HL-60 (cell line): ENCODE data around the gene MPEG1.

ENCODE experiments used
- DNase-seq, 2 experiments: peaks; one replicate each; pipeline ENCODE4 v3.0.0-alpha.2; 2010 to 2020; ENCODE audit warnings: low read depth in 1 of 2, low spot score in 1 of 2
- H3K27ac ChIP-seq: fragments of 250-450 bp; sonication (Bioruptor Pico); replicated peaks from 2 replicates; pipeline ENCODE4 v1.5.1; 2020; ENCODE audit warnings: mild to moderate bottlenecking, moderate library complexity
- H3K27me3 ChIP-seq: fragments of 250-450 bp; sonication (Bioruptor Pico); 2 replicates; pipeline ENCODE4 v1.5.1; 2021; ENCODE audit warnings: mild to moderate bottlenecking, moderate library complexity; ENCODE audit not compliant: insufficient read depth, poor library complexity, severe bottlenecking
- H3K4me3 ChIP-seq: replicated peaks from 2 replicates; pipeline ENCODE4 v1.5.1; 2011; ENCODE audit warnings: mild to moderate bottlenecking, control low read depth, low read length; ENCODE audit not compliant: insufficient read depth
- GABPA ChIP-seq: IDR thresholded peaks from 2 replicates; pipeline ENCODE4 v1.6.1; 2012; ENCODE audit warnings: low read depth
- POLR2AphosphoS5 ChIP-seq: IDR thresholded peaks from 2 replicates; pipeline ENCODE4 v1.6.1; 2012; ENCODE audit warnings: low read depth
- SPI1 ChIP-seq: IDR thresholded peaks from 2 replicates; pipeline ENCODE4 v1.6.1; 2012; ENCODE audit warnings: low read depth, mild to moderate bottlenecking, borderline replicate concordance
- TF ChIP-seq, protein P1 (sequence below): IDR thresholded peaks from 2 replicates; pipeline ENCODE4 v1.6.1; 2012; ENCODE audit warnings: low read depth; ENCODE audit not compliant: insufficient replicate concordance
- TF ChIP-seq, protein P2 (sequence below): IDR thresholded peaks from one replicate; pipeline ENCODE4 v1.5.1; 2011; ENCODE audit warnings: low read length, control low read depth, inconsistent platforms; ENCODE audit not compliant: insufficient read depth

The MPEG1 gene

DNA sequence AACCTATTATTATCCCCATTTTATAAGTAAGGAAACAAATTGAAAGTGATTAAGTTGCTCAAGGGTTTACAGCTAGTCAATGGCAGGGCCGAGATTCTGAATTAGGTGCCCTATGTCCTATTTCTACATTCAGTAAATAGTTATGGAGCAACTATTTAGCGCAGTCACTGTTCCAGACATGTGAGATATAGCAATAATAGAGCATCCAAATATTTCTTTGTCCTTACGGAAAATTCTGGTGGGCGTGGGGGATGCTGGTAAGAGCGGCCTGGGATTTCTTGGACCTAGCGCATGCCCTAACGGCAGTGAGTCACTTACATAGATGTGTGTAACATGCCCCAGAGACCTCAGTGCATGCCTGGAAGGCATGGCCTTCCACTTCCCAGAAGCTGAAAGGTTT lies 36.4 kb downstream of the MPEG1 start:
- peaks cover 16% of the 10 kb centered on the region for H3K27me3 ChIP-seq
- TF ChIP-seq POLR2AphosphoS5 (no peak), GABPA (no peak), SPI1 (no peak)
- TF ChIP-seq, protein P1, sequence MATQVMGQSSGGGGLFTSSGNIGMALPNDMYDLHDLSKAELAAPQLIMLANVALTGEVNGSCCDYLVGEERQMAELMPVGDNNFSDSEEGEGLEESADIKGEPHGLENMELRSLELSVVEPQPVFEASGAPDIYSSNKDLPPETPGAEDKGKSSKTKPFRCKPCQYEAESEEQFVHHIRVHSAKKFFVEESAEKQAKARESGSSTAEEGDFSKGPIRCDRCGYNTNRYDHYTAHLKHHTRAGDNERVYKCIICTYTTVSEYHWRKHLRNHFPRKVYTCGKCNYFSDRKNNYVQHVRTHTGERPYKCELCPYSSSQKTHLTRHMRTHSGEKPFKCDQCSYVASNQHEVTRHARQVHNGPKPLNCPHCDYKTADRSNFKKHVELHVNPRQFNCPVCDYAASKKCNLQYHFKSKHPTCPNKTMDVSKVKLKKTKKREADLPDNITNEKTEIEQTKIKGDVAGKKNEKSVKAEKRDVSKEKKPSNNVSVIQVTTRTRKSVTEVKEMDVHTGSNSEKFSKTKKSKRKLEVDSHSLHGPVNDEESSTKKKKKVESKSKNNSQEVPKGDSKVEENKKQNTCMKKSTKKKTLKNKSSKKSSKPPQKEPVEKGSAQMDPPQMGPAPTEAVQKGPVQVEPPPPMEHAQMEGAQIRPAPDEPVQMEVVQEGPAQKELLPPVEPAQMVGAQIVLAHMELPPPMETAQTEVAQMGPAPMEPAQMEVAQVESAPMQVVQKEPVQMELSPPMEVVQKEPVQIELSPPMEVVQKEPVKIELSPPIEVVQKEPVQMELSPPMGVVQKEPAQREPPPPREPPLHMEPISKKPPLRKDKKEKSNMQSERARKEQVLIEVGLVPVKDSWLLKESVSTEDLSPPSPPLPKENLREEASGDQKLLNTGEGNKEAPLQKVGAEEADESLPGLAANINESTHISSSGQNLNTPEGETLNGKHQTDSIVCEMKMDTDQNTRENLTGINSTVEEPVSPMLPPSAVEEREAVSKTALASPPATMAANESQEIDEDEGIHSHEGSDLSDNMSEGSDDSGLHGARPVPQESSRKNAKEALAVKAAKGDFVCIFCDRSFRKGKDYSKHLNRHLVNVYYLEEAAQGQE, result no peak
- TF ChIP-seq, protein P2, sequence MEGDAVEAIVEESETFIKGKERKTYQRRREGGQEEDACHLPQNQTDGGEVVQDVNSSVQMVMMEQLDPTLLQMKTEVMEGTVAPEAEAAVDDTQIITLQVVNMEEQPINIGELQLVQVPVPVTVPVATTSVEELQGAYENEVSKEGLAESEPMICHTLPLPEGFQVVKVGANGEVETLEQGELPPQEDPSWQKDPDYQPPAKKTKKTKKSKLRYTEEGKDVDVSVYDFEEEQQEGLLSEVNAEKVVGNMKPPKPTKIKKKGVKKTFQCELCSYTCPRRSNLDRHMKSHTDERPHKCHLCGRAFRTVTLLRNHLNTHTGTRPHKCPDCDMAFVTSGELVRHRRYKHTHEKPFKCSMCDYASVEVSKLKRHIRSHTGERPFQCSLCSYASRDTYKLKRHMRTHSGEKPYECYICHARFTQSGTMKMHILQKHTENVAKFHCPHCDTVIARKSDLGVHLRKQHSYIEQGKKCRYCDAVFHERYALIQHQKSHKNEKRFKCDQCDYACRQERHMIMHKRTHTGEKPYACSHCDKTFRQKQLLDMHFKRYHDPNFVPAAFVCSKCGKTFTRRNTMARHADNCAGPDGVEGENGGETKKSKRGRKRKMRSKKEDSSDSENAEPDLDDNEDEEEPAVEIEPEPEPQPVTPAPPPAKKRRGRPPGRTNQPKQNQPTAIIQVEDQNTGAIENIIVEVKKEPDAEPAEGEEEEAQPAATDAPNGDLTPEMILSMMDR, result no peak
- H3K4me3 ChIP-seq, result no peak overlapping the region
- no peak overlapping the region for H3K27ac ChIP-seq
- no peak for DNase-seq

DNA sequence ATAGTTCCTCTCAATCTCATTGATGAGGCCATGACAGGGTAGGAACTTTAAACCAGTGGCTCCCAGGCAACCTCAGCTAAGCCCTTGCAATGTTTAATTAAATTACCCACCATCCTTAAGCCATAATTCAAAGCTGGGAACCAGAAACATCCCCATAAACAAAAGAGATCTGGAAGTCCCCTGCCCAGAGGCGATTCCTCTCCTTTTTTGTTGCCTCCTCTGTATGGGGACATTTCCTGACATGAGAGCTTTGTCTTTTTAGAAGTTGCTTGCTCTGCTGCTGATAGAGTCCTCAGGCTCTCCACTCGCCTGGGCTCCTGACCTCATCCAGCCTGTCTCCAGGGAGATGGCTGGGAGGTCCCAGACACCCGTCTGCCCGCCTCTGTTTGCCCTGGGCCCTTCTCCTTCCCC lies 37.6 kb downstream of the MPEG1 start:
- Histone ChIP-seq H3K27ac (no peak overlapping the region), H3K4me3 (no peak overlapping the region)
- no peak for DNase-seq

DNA sequence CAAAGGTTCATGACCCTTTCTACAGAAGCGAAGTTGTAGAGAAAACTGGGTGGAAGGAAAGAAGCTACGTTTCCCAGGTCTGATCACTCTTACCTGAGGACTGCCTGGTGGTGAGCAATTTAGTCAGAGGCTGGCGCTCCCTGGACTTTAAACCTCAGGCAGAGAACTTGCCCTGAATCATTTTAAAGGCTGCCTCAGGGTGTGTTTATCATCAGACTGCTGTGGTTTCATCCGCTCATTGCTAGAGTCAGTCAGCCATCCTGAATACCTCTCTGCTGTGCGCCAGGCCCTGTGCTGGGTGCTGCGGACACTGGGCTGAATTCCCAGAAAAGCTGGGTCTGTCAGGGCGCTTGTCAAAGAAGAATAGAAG lies 38.1 kb downstream of the MPEG1 start:
- DNase-seq, result no peak
- TF ChIP-seq POLR2AphosphoS5 (no peak), GABPA (no peak), SPI1 (no peak)
- TF ChIP-seq, protein P2, result no peak
- TF ChIP-seq, protein P1, result no peak
- H3K27me3 ChIP-seq, result peaks cover 16% of the 10 kb centered on the region
- H3K27ac ChIP-seq, result no peak overlapping the region
- no peak overlapping the region for H3K4me3 ChIP-seq

More for the DNA sequence above, 37.6 kb downstream of the MPEG1 start:
- no peak for TF ChIP-seq SPI1
- no peak for TF ChIP-seq GABPA
- TF ChIP-seq, protein P1, result no peak
- no peak for TF ChIP-seq POLR2AphosphoS5
- TF ChIP-seq, protein P2, result no peak
- peaks cover 16% of the 10 kb centered on the region for H3K27me3 ChIP-seq
